Breast epithelium (tissue), 3 donors: ENCODE results near the gene MTUS2.

ENCODE experiments used
- POLR2A ChIP-seq: fragments of 450-650 bp; IDR thresholded peaks from one replicate; pipeline ENCODE4 v1.6.1; 2016; ENCODE audit warnings: antibody characterized with exemption, mild to moderate bottlenecking, moderate library complexity
- POLR2AphosphoS5 ChIP-seq, 3 donors: sonication (generic); formaldehyde crosslinking; IDR thresholded peaks; one replicate each; pipeline ENCODE4 v1.6.1; 2017; ENCODE audit warnings: antibody characterized with exemption in 3 of 3
- TF ChIP-seq, protein P1 (sequence below), 3 donors: fragments of 450-650 bp; IDR thresholded peaks; one replicate each; pipeline ENCODE4 v1.5.1; 2016 to 2017; ENCODE audit warnings: antibody characterized with exemption in 3 of 3, mild to moderate bottlenecking in 3 of 3, moderate library complexity in 3 of 3

DNA sequence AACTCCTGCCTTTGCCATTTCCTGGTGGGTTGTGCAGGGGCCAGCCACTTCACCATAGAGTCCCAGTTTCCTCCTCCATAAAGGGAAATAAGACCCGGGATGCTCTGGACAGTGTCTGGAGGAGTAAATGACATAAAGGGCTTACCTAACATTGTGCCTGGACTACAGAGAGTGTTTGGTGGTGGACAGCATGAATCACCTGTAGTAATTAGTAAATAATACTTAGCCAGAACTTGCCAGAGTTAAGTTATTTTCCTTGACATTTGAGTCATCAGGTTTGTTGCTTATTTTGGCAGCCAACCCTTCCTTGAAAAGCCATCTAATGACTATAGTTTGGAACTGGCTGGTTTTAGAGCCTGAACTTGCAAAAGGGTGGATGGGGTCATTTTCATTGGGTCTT is 616.2 kb downstream of the MTUS2 start:
- TF ChIP-seq, protein P1, sequence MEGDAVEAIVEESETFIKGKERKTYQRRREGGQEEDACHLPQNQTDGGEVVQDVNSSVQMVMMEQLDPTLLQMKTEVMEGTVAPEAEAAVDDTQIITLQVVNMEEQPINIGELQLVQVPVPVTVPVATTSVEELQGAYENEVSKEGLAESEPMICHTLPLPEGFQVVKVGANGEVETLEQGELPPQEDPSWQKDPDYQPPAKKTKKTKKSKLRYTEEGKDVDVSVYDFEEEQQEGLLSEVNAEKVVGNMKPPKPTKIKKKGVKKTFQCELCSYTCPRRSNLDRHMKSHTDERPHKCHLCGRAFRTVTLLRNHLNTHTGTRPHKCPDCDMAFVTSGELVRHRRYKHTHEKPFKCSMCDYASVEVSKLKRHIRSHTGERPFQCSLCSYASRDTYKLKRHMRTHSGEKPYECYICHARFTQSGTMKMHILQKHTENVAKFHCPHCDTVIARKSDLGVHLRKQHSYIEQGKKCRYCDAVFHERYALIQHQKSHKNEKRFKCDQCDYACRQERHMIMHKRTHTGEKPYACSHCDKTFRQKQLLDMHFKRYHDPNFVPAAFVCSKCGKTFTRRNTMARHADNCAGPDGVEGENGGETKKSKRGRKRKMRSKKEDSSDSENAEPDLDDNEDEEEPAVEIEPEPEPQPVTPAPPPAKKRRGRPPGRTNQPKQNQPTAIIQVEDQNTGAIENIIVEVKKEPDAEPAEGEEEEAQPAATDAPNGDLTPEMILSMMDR (IDR thresholded peaks at IDR 0.05): no peak
- TF ChIP-seq POLR2A: no peak
- TF ChIP-seq POLR2AphosphoS5 (IDR thresholded peaks at IDR 0.05): no peak
